ENCODE measurements around the gene LMCD1. TPM values are rescaled to one million over a fixed set of nuclear protein-coding genes. Genes with fewer than 3 reads are reported as not detected.

LMCD1 gene
- total and polyA plus RNA-seq, 2 of the 8 experiments (the other 6 are each of a cell fraction or from before 2014, with no cell fraction given): 12.3 to 26.5 TPM

GRCh38 chr3:8507496-8507895 lies 5.9 kb downstream of the LMCD1 start:
- H2BK12ac ChIP-seq (ENCODE audit: low read depth, low read length): no peak overlapping the region
- peaks cover 0 to 4% (median 0%) of the 10 kb centered on the region in 4 experiments; a peak in 1 of 8 replicates for H3K36me3 ChIP-seq (ENCODE audit: control insufficient read depth in 2 of 4, insufficient read depth in 4 of 4, low read length in 3 of 4)
- DNase-seq (ENCODE audit: low read depth in 1 of 2, low spot score in 2 of 2) (no peak), FAIRE-seq (no peak)
- no peaks in the 10 kb centered on the region for H3K9me3 ChIP-seq (ENCODE audit: insufficient read depth in 2 of 2, low read depth in 1 of 2, low read length in 1 of 2)
- no peak overlapping the region for H4K8ac ChIP-seq (ENCODE audit: extremely low read depth, insufficient read depth, low read length)
- no peak overlapping the region for H2AFZ ChIP-seq (ENCODE audit: low read length)
- peaks cover 0 to 3% of the 10 kb centered on the region in 2 experiments; a peak in 2 of 4 replicates for H3K79me2 ChIP-seq (ENCODE audit: control insufficient read depth in 1 of 2, insufficient read depth in 2 of 2, low read length in 2 of 2)
- H3K23me2 ChIP-seq (ENCODE audit: low read depth, low read length): no peaks in the 10 kb centered on the region
- POLR2A ChIA-PET (ENCODE audit: partially characterized antibody): no interaction called here
- H2BK120ac ChIP-seq (replicated peaks; ENCODE audit: low read depth, low read length): no peak overlapping the region
- H3K4ac ChIP-seq (replicated peaks; ENCODE audit: insufficient read length, low read depth, low read length): no peak overlapping the region
- H4K5ac ChIP-seq (ENCODE audit: insufficient read length, low read depth, low read length): no peak overlapping the region
- TF ChIP-seq KDM4A (IDR thresholded peaks at IDR 0.05; ENCODE audit: low read depth, low read length, severe bottlenecking) (no peak), TAF1 (IDR thresholded peaks at IDR 0.05; ENCODE audit: low read depth, low read length) (no peak), EZH2 (IDR thresholded peaks at IDR 0.05; ENCODE audit: low read depth, low read length, severe bottlenecking) (no peak), TAF7 (optimal IDR thresholded peaks at IDR 0.05; ENCODE audit: borderline replicate concordance, low read depth, low read length) (no peak), JUND (IDR thresholded peaks at IDR 0.05; ENCODE audit: low read length) (no peak), CTBP2 (IDR thresholded peaks at IDR 0.05; ENCODE audit: borderline replicate concordance, insufficient read depth, insufficient read length, low read length) (no peak), BCL11A (IDR thresholded peaks at IDR 0.05; ENCODE audit: low read depth in 2 of 2, low read length in 2 of 2) (no peak), SP2 (IDR thresholded peaks at IDR 0.05; ENCODE audit: low read length) (no peak), CEBPB (IDR thresholded peaks at IDR 0.05; ENCODE audit: low read depth, low read length) (no peak), CTCF (IDR thresholded peaks at IDR 0.05; ENCODE audit: control extremely low read depth in 1 of 3, insufficient read depth in 1 of 3, low read depth in 1 of 3, low read length in 3 of 3) (no peak), POU5F1 (IDR thresholded peaks at IDR 0.05; ENCODE audit: low read depth, low read length) (no peak), SP4 (IDR thresholded peaks at IDR 0.05; ENCODE audit: low read length) (no peak)
- H3K56ac ChIP-seq (replicated peaks; ENCODE audit: insufficient read length, low read depth, low read length): no peak overlapping the region
- H3K79me1 ChIP-seq (ENCODE audit: low read depth, low read length): no peaks in the 10 kb centered on the region
- 74% methylated on average over 3 of the region's 3 CpGs; no CpG with 5 or more reads in 1 of the 2 experiments for WGBS, 2 experiments (ENCODE audit: extremely low coverage in 1 of 2, insufficient coverage in 1 of 2, insufficient read length in 1 of 2, insufficient replicate concordance in 2 of 2, low coverage in 1 of 2, low lambda C conversion rate in 2 of 2, missing lambda C conversion rate in 1 of 2)
- CTCF ChIA-PET (ENCODE audit: partially characterized antibody): no interaction called here
- no peak overlapping the region for H2BK5ac ChIP-seq (ENCODE audit: low read depth, low read length)
- H3K4me3 ChIP-seq (ENCODE audit: extremely low read depth in 1 of 4, insufficient read depth in 2 of 4, low read depth in 3 of 4, low read length in 4 of 4): no peak overlapping the region
- H4K20me1 ChIP-seq (replicated peaks in 1 of 2; ENCODE audit: control insufficient read depth in 1 of 2, insufficient read depth in 2 of 2, low read length in 2 of 2): no peaks in the 10 kb centered on the region
- H3K23ac ChIP-seq (ENCODE audit: insufficient read length): no peak overlapping the region
- H4K91ac ChIP-seq (replicated peaks; ENCODE audit: insufficient read length, low read length): no peak overlapping the region
- peaks cover 0 to 9% (median 5%) of the 10 kb centered on the region in 4 experiments; a peak in 3 of 7 replicates for H3K4me1 ChIP-seq (replicated peaks in 1 of 4; ENCODE audit: control insufficient read depth in 3 of 4, insufficient read depth in 4 of 4, low read length in 3 of 4)
- no peak overlapping the region for H2BK15ac ChIP-seq (ENCODE audit: low read length)
- H3K4me2 ChIP-seq (ENCODE audit: insufficient read depth in 1 of 2, low read depth in 2 of 2, low read length in 2 of 2): no peak overlapping the region
- no peak overlapping the region for H2AK5ac ChIP-seq (ENCODE audit: low read depth, low read length)
- no peak overlapping the region for H3K18ac ChIP-seq (ENCODE audit: extremely low read depth, low read length)
- no peaks in the 10 kb centered on the region for H3K27me3 ChIP-seq (replicated peaks in 1 of 4; ENCODE audit: control insufficient read depth in 3 of 4, extremely low read depth in 1 of 4, insufficient read depth in 3 of 4, low read length in 3 of 4)
- H2BK20ac ChIP-seq (ENCODE audit: low read length): no peak overlapping the region
- H3K27ac ChIP-seq (ENCODE audit: low read depth, low read length): no peak overlapping the region
- no peak overlapping the region for H3K14ac ChIP-seq (ENCODE audit: insufficient read length)
- H3K9ac ChIP-seq (replicated peaks in 1 of 4; ENCODE audit: extremely low read depth in 1 of 4, low read depth in 3 of 4, low read length in 3 of 4): no peak overlapping the region

Measured in H1 (cell line).